Caco-2 (cell line): Measurements from ENCODE around the gene IGSF1. TPM values are rescaled to one million over a fixed set of nuclear protein-coding genes. Genes with fewer than 3 reads are reported as not detected.

Experiments used
- Bru-seq: library from RNA; stranded (reverse); fragments of 400-500 nt; gene quantifications from one replicate; lab custom pipeline; 2021; lab: Mats Ljungman, UMichigan
- BruChase-seq, 2 experiments: library from RNA; stranded (reverse); fragments of 400-500 nt; gene quantifications; one replicate each; lab custom pipeline; 2021; lab: Mats Ljungman, UMichigan
- BruUV-seq: library from RNA; stranded (reverse); fragments of 400-500 nt; replicated peaks from 2 replicates; lab custom pipeline; 2021; lab: Mats Ljungman, UMichigan
- CTCF ChIA-PET: fragments of 300-600 bp; sonication (Branson Sonifier 250); formaldehyde crosslinking; loops from one replicate; lab custom pipeline; 2022; ENCODE audit warnings: antibody characterized with exemption; lab: Charles Lee
- POLR2A ChIA-PET: fragments of 300-600 bp; sonication (Branson Sonifier 250); formaldehyde crosslinking; loops from one replicate; lab custom pipeline; 2022; ENCODE audit warnings: antibody characterized with exemption; lab: Charles Lee
- DNase-seq, 2 experiments: peaks; one replicate each; pipeline versions ENCODE4 v3.0.0 to v3.0.0-alpha.2; 2020 to 2022
- H3K27me3 ChIP-seq: replicated peaks from 2 replicates; pipeline ENCODE4 v1.6.0; 2011; ENCODE audit warnings: low read length; ENCODE audit not compliant: control insufficient read depth, insufficient read depth
- H3K36me3 ChIP-seq: 2 replicates; pipeline ENCODE4 v1.5.1; 2011; ENCODE audit warnings: low read length; ENCODE audit not compliant: control insufficient read depth, insufficient read depth
- H3K4me1 ChIP-seq: fragments of 250-450 bp; sonication (Bioruptor Pico); 2 replicates; pipeline ENCODE4 v1.5.1; 2020; ENCODE audit warnings: mild to moderate bottlenecking
- H3K4me3 ChIP-seq: 2 replicates; pipeline ENCODE4 v1.5.1; 2011; ENCODE audit warnings: low read depth, mild to moderate bottlenecking, control low read depth, low read length
- H3K9me3 ChIP-seq: fragments of 250-450 bp; sonication (Bioruptor Pico); 2 replicates; pipeline ENCODE4 v1.5.1; 2020; ENCODE audit warnings: mild to moderate bottlenecking, moderate library complexity
- H3K27ac Mint-ChIP-seq: one replicate; pipeline ENCODE4 v1.8.0; 2022; ENCODE audit warnings: mixed read lengths; ENCODE audit not compliant: unreplicated experiment
- H3K27me3 Mint-ChIP-seq: one replicate; pipeline ENCODE4 v1.8.0; 2022; ENCODE audit warnings: mixed read lengths; ENCODE audit not compliant: insufficient read depth, unreplicated experiment
- H3K36me3 Mint-ChIP-seq: one replicate; pipeline ENCODE4 v1.8.0; 2022; ENCODE audit warnings: mild to moderate bottlenecking, mixed read lengths; ENCODE audit not compliant: insufficient read depth, unreplicated experiment
- H3K4me1 Mint-ChIP-seq: one replicate; pipeline ENCODE4 v1.8.0; 2022; ENCODE audit warnings: low read depth, mixed read lengths; ENCODE audit not compliant: unreplicated experiment
- H3K4me3 Mint-ChIP-seq: one replicate; pipeline ENCODE4 v1.8.0; 2022; ENCODE audit warnings: mild to moderate bottlenecking, moderate library complexity, mixed read lengths; ENCODE audit not compliant: unreplicated experiment
- H3K9me3 Mint-ChIP-seq: one replicate; pipeline ENCODE4 v1.8.0; 2022; ENCODE audit warnings: mixed read lengths; ENCODE audit not compliant: unreplicated experiment
- intact Hi-C: fragments of 100-400 bp; cut with micrococcal nuclease; formaldehyde crosslinking; loops from one replicate; pipeline ENCODE4 v1.10.0; 2022; ENCODE audit not compliant: unreplicated experiment
- long read RNA-seq: library from polyadenylated mRNA; stranded (forward); transcript quantifications from one replicate; pipeline ENCODE4 v2.0.0, GENCODE V29; 2022
- total RNA-seq: library from RNA; stranded (reverse); gene quantifications from 2 replicates; pipeline ENCODE4 v1.2.3, GENCODE V29; 2022
- TF ChIP-seq, protein P1 (sequence below), 2 experiments: fragments of 200-600 bp in 1 of 2; IDR thresholded peaks; 1 replicate in 1 of 2; 2 replicates in 1 of 2; pipeline versions ENCODE4 v1.5.1 to v1.8.0; 2011 to 2022; ENCODE audit warnings: antibody characterized with exemption in 1 of 2, control low read depth in 1 of 2, inconsistent platforms in 1 of 2, low read depth in 1 of 2, low read length in 1 of 2, mild to moderate bottlenecking in 1 of 2, moderate library complexity in 1 of 2; ENCODE audit not compliant: insufficient read depth in 1 of 2, severe bottlenecking in 1 of 2, unreplicated experiment in 1 of 2

Gene IGSF1, protein sequence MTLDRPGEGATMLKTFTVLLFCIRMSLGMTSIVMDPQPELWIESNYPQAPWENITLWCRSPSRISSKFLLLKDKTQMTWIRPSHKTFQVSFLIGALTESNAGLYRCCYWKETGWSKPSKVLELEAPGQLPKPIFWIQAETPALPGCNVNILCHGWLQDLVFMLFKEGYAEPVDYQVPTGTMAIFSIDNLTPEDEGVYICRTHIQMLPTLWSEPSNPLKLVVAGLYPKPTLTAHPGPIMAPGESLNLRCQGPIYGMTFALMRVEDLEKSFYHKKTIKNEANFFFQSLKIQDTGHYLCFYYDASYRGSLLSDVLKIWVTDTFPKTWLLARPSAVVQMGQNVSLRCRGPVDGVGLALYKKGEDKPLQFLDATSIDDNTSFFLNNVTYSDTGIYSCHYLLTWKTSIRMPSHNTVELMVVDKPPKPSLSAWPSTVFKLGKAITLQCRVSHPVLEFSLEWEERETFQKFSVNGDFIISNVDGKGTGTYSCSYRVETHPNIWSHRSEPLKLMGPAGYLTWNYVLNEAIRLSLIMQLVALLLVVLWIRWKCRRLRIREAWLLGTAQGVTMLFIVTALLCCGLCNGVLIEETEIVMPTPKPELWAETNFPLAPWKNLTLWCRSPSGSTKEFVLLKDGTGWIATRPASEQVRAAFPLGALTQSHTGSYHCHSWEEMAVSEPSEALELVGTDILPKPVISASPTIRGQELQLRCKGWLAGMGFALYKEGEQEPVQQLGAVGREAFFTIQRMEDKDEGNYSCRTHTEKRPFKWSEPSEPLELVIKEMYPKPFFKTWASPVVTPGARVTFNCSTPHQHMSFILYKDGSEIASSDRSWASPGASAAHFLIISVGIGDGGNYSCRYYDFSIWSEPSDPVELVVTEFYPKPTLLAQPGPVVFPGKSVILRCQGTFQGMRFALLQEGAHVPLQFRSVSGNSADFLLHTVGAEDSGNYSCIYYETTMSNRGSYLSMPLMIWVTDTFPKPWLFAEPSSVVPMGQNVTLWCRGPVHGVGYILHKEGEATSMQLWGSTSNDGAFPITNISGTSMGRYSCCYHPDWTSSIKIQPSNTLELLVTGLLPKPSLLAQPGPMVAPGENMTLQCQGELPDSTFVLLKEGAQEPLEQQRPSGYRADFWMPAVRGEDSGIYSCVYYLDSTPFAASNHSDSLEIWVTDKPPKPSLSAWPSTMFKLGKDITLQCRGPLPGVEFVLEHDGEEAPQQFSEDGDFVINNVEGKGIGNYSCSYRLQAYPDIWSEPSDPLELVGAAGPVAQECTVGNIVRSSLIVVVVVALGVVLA (N-terminal part only)
- total RNA-seq, result 1.00 and 1.4 TPM in 2 replicates
- Bru-seq, nascent RNA, result percentile 61 among the genes with signal in this experiment
- BruChase-seq, experiment 1, labeled RNA remaining after a 2-hour chase, result percentile 67 among the genes with signal in this experiment
- percentile 57 among the genes with signal in this experiment for BruChase-seq, experiment 2, labeled RNA remaining after a 6-hour chase
- long read RNA-seq, partial matches to known transcripts, result 1 of 6 reads
- long read RNA-seq, other reads (novel, unspliced or antisense), result 5 of 6 reads

DNA sequence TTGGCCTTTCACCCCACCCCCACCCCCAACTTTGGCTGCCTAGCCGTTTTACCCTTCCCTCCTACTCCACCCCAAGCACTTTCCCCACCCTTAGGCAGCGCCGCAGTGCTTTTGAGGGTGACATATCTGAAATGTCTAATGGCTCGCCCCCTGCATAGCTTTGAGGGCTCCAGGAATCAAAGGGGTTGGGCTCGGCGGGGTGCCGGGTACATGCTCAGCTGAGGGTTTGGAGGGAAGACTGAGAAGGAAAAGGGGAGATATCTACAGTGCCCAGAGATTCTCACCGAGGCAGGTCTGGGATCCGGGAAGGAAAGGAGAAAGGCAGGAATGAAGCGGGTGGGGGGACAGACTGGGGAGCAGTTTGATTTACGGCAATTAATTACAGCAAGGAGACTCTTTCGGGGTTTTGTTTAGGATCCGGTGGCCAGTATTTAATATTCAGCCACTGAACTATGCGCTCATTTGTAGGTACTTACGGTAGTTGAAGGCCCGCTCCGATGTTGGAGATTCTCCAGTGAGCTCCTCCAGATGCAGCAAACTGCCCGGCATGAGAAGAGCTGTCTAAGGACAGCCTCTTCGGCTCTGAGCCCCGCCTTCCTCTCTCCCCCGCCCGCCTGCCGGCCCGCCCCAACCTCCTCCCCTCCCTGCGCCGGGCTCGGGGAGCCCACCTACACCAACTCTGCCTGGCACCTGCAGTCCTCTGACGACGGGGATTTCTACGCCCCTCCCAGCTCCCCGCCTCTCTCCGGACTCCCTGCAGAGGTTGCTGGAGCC lies at the start of gene IGSF1:
Gene IGSF1 (minus strand): TSS at position 569 of the 774 bp plus-strand sequence. CDS start 2,632 bp downstream, outside the sequence.
- Mint-ChIP-seq H3K4me3 (peak within 1 kb of the TSS; percentile 47), H3K9me3 (no peaks in the 10 kb centered on the region), H3K36me3 (no peaks in the 10 kb centered on the region), H3K27me3 (no peaks in the 10 kb centered on the region), H3K27ac (no peak within 1 kb of the TSS), H3K4me1 (no peaks in the 10 kb centered on the region)
- ChIA-PET POLR2A (no interaction called here), CTCF (no interaction called here)
- no peak for DNase-seq
- no TSS peak for BruUV-seq
- H3K4me1 ChIP-seq, result no peaks in the 10 kb centered on the region
- TF ChIP-seq, protein P1, sequence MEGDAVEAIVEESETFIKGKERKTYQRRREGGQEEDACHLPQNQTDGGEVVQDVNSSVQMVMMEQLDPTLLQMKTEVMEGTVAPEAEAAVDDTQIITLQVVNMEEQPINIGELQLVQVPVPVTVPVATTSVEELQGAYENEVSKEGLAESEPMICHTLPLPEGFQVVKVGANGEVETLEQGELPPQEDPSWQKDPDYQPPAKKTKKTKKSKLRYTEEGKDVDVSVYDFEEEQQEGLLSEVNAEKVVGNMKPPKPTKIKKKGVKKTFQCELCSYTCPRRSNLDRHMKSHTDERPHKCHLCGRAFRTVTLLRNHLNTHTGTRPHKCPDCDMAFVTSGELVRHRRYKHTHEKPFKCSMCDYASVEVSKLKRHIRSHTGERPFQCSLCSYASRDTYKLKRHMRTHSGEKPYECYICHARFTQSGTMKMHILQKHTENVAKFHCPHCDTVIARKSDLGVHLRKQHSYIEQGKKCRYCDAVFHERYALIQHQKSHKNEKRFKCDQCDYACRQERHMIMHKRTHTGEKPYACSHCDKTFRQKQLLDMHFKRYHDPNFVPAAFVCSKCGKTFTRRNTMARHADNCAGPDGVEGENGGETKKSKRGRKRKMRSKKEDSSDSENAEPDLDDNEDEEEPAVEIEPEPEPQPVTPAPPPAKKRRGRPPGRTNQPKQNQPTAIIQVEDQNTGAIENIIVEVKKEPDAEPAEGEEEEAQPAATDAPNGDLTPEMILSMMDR (IDR thresholded peaks at IDR 0.05; ENCODE audit: insufficient read depth in 1 of 2, low read depth in 1 of 2, low read length in 1 of 2, severe bottlenecking in 1 of 2, unreplicated experiment in 1 of 2), result no peak
- intact Hi-C loops, result no loop called here
- H3K9me3 ChIP-seq, result no peaks in the 10 kb centered on the region
- H3K27me3 ChIP-seq, result no peaks in the 10 kb centered on the region
- H3K36me3 ChIP-seq, result no peaks in the 10 kb centered on the region
- H3K4me3 ChIP-seq, result no peak within 1 kb of the TSS

DNA sequence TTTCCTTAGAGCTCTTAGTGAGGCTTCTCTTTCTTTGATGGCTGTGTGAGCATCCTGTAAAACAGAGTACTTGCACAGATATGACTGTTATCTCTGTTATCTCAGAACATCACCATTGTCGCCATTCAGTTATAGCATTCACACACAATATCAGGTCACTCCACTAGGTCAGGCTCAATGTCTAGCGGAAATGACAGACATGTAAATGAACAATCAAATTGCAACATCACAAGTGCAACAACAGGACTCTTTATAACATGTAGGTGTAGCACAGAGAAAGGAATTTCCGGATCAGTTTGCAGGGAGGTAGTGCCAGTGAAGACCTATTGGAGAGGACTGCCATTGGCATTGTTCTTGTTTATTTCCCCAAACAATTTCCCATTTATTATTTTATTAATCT lies 43.2 kb upstream of the IGSF1 start:
- intact Hi-C loops, result no loop called here
- Mint-ChIP-seq H3K9me3 (no peaks in the 10 kb centered on the region), H3K27ac (no peak overlapping the region), H3K4me1 (no peaks in the 10 kb centered on the region), H3K4me3 (no peak overlapping the region), H3K27me3 (no peaks in the 10 kb centered on the region), H3K36me3 (no peaks in the 10 kb centered on the region)
- no peaks in the 10 kb centered on the region for H3K4me1 ChIP-seq
- TF ChIP-seq, protein P1 (IDR thresholded peaks at IDR 0.05; ENCODE audit: insufficient read depth in 1 of 2, low read depth in 1 of 2, low read length in 1 of 2, severe bottlenecking in 1 of 2, unreplicated experiment in 1 of 2), result no peak
- H3K27me3 ChIP-seq, result no peaks in the 10 kb centered on the region
- no TSS peak for BruUV-seq
- POLR2A ChIA-PET, result no interaction called here
- no peaks in the 10 kb centered on the region for H3K36me3 ChIP-seq
- H3K4me3 ChIP-seq, result no peak overlapping the region
- CTCF ChIA-PET, result no interaction called here
- no peaks in the 10 kb centered on the region for H3K9me3 ChIP-seq
- no peak for DNase-seq
